Measurements from ENCODE around the gene LCP1. TPM values are rescaled to one million over a fixed set of nuclear protein-coding genes. Genes with fewer than 3 reads are reported as not detected.

LCP1 gene
- total RNA-seq, 1 donor from 2014 or later, result 1.2 TPM

- no peak for DNase-seq (ENCODE audit: low spot score)
- H3K9me3 Mint-ChIP-seq (ENCODE audit: low read depth), result no peaks in the 10 kb centered on the region
Measured at GRCh38 chr13:46127358-46128023, 54.5 kb downstream of the LCP1 start.

GRCh38 chr13:46126552-46127357 is 55.2 kb downstream of the LCP1 start:
- Mint-ChIP-seq H3K36me3 (ENCODE audit: low read depth) (peaks cover 1% of the 10 kb centered on the region), H3K27ac (ENCODE audit: unreplicated experiment) (no peak overlapping the region), H3K9me3 (ENCODE audit: low read depth) (no peaks in the 10 kb centered on the region), H3K4me1 (ENCODE audit: low read depth) (no peaks in the 10 kb centered on the region), H3K4me3 (ENCODE audit: unreplicated experiment) (no peak overlapping the region), H3K27me3 (ENCODE audit: low read depth) (peaks cover 5% of the 10 kb centered on the region)
- DNase-seq (ENCODE audit: low spot score), result no peak
- TF ChIP-seq, protein P1, sequence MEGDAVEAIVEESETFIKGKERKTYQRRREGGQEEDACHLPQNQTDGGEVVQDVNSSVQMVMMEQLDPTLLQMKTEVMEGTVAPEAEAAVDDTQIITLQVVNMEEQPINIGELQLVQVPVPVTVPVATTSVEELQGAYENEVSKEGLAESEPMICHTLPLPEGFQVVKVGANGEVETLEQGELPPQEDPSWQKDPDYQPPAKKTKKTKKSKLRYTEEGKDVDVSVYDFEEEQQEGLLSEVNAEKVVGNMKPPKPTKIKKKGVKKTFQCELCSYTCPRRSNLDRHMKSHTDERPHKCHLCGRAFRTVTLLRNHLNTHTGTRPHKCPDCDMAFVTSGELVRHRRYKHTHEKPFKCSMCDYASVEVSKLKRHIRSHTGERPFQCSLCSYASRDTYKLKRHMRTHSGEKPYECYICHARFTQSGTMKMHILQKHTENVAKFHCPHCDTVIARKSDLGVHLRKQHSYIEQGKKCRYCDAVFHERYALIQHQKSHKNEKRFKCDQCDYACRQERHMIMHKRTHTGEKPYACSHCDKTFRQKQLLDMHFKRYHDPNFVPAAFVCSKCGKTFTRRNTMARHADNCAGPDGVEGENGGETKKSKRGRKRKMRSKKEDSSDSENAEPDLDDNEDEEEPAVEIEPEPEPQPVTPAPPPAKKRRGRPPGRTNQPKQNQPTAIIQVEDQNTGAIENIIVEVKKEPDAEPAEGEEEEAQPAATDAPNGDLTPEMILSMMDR (IDR thresholded peaks at IDR 0.05), result peak; percentile 93

More at GRCh38 chr13:46127358-46128023, 54.5 kb downstream of the LCP1 start:
- H3K27me3 Mint-ChIP-seq (ENCODE audit: low read depth), result peaks cover 10% of the 10 kb centered on the region
- no peak overlapping the region for H3K27ac Mint-ChIP-seq (ENCODE audit: unreplicated experiment)
- H3K36me3 Mint-ChIP-seq (ENCODE audit: low read depth), result peaks cover 1% of the 10 kb centered on the region
- TF ChIP-seq, protein P1 (IDR thresholded peaks at IDR 0.05), result no peak
- H3K4me1 Mint-ChIP-seq (ENCODE audit: low read depth), result no peaks in the 10 kb centered on the region
- H3K4me3 Mint-ChIP-seq (ENCODE audit: unreplicated experiment), result no peak overlapping the region

- peaks cover 5% of the 10 kb centered on the region for H3K27me3 Mint-ChIP-seq (ENCODE audit: low read depth)
Measured at GRCh38 chr13:46126056-46126455, 55.9 kb downstream of the LCP1 start.

GRCh38 chr13:46124967-46125933 is 56.7 kb downstream of the LCP1 start:
- no peak for DNase-seq (ENCODE audit: low spot score)
- H3K36me3 Mint-ChIP-seq (ENCODE audit: low read depth), result no peaks in the 10 kb centered on the region
- H3K4me1 Mint-ChIP-seq (ENCODE audit: low read depth), result peaks cover 4% of the 10 kb centered on the region
- H3K27ac Mint-ChIP-seq (ENCODE audit: unreplicated experiment), result no peak overlapping the region
- peaks cover 5% of the 10 kb centered on the region for H3K27me3 Mint-ChIP-seq (ENCODE audit: low read depth)
- TF ChIP-seq, protein P1 (IDR thresholded peaks at IDR 0.05), result no peak
- no peak overlapping the region for H3K4me3 Mint-ChIP-seq (ENCODE audit: unreplicated experiment)
- H3K9me3 Mint-ChIP-seq (ENCODE audit: low read depth), result no peaks in the 10 kb centered on the region

More at GRCh38 chr13:46126056-46126455, 55.9 kb downstream of the LCP1 start:
- no peak overlapping the region for H3K27ac Mint-ChIP-seq (ENCODE audit: unreplicated experiment)
- H3K9me3 Mint-ChIP-seq (ENCODE audit: low read depth), result no peaks in the 10 kb centered on the region
- peaks cover under 1% of the 10 kb centered on the region for H3K36me3 Mint-ChIP-seq (ENCODE audit: low read depth)
- H3K4me3 Mint-ChIP-seq (ENCODE audit: unreplicated experiment), result no peak overlapping the region
- H3K4me1 Mint-ChIP-seq (ENCODE audit: low read depth), result no peaks in the 10 kb centered on the region
- TF ChIP-seq, protein P1 (IDR thresholded peaks at IDR 0.05), result no peak
- no peak for DNase-seq (ENCODE audit: low spot score)
